ENCODE measurements around the gene CADPS.

The CADPS gene

GRCh38 chr3:62621925-62622324 lies 253.3 kb downstream of the CADPS start:
- TF ChIP-seq GATA2 (IDR thresholded peaks at IDR 0.05; ENCODE audit: low read depth, low read length) (no peak), GATA3 (IDR thresholded peaks at IDR 0.05; ENCODE audit: low read depth, low read length) (no peak)

GRCh38 chr3:62621176-62621575 lies 254.0 kb downstream of the CADPS start:
- TF ChIP-seq GATA3 (IDR thresholded peaks at IDR 0.05; ENCODE audit: low read depth, low read length) (no peak), GATA2 (IDR thresholded peaks at IDR 0.05; ENCODE audit: low read depth, low read length) (no peak)

GRCh38 chr3:62615258-62615849 lies 259.9 kb downstream of the CADPS start:
- TF ChIP-seq GATA3 (IDR thresholded peaks at IDR 0.05; ENCODE audit: low read depth, low read length) = no peak
- TF ChIP-seq GATA2 (IDR thresholded peaks at IDR 0.05; ENCODE audit: low read depth, low read length) = no peak

- TF ChIP-seq GATA2 (IDR thresholded peaks at IDR 0.05; ENCODE audit: low read depth, low read length) = no peak
- no peak for TF ChIP-seq GATA3 (IDR thresholded peaks at IDR 0.05; ENCODE audit: low read depth, low read length)
These were observed 260.7 kb downstream of the CADPS start for GRCh38 chr3:62614527-62614926.

- no peak for TF ChIP-seq GATA2 (IDR thresholded peaks at IDR 0.05; ENCODE audit: low read depth, low read length)
- TF ChIP-seq GATA3 (IDR thresholded peaks at IDR 0.05; ENCODE audit: low read depth, low read length) = no peak
These were observed 263.5 kb downstream of the CADPS start for GRCh38 chr3:62611541-62612240.

- no peak for TF ChIP-seq GATA2 (IDR thresholded peaks at IDR 0.05; ENCODE audit: low read depth, low read length)
- TF ChIP-seq GATA3 (IDR thresholded peaks at IDR 0.05; ENCODE audit: low read depth, low read length) = no peak
These were observed 267.8 kb downstream of the CADPS start for GRCh38 chr3:62607287-62608029.

GRCh38 chr3:62605413-62606068 lies 269.7 kb downstream of the CADPS start:
- no peak for TF ChIP-seq GATA2 (IDR thresholded peaks at IDR 0.05; ENCODE audit: low read depth, low read length)
- TF ChIP-seq GATA3 (IDR thresholded peaks at IDR 0.05; ENCODE audit: low read depth, low read length) = no peak

GRCh38 chr3:62604751-62605351 lies 270.4 kb downstream of the CADPS start:
- TF ChIP-seq GATA2 (IDR thresholded peaks at IDR 0.05; ENCODE audit: low read depth, low read length) (no peak), GATA3 (IDR thresholded peaks at IDR 0.05; ENCODE audit: low read depth, low read length) (no peak)

GRCh38 chr3:62604298-62604697 lies 270.9 kb downstream of the CADPS start:
- TF ChIP-seq GATA2 (IDR thresholded peaks at IDR 0.05; ENCODE audit: low read depth, low read length) = no peak
- TF ChIP-seq GATA3 (IDR thresholded peaks at IDR 0.05; ENCODE audit: low read depth, low read length) = no peak

- TF ChIP-seq GATA2 (IDR thresholded peaks at IDR 0.05; ENCODE audit: low read depth, low read length) (no peak), GATA3 (IDR thresholded peaks at IDR 0.05; ENCODE audit: low read depth, low read length) (no peak)
These were observed 272.2 kb downstream of the CADPS start for GRCh38 chr3:62602987-62603386.

GRCh38 chr3:62602129-62602770 lies 273.0 kb downstream of the CADPS start:
- no peak for TF ChIP-seq GATA2 (IDR thresholded peaks at IDR 0.05; ENCODE audit: low read depth, low read length)
- TF ChIP-seq GATA3 (IDR thresholded peaks at IDR 0.05; ENCODE audit: low read depth, low read length) = no peak

GRCh38 chr3:62601238-62602070 lies 273.8 kb downstream of the CADPS start:
- TF ChIP-seq GATA3 (IDR thresholded peaks at IDR 0.05; ENCODE audit: low read depth, low read length) = no peak
- TF ChIP-seq GATA2 (IDR thresholded peaks at IDR 0.05; ENCODE audit: low read depth, low read length) = no peak

- no peak for TF ChIP-seq GATA2 (IDR thresholded peaks at IDR 0.05; ENCODE audit: low read depth, low read length)
- TF ChIP-seq GATA3 (IDR thresholded peaks at IDR 0.05; ENCODE audit: low read depth, low read length) = no peak
These were observed 275.2 kb downstream of the CADPS start for GRCh38 chr3:62600033-62600432.

Measured in SH-SY5Y (cell line).